ENCODE measurements around the gene SEMA6A. TPM values are rescaled to one million over a fixed set of nuclear protein-coding genes. Genes with fewer than 3 reads are reported as not detected.
A peak's percentile ranks its signal among the peaks of the same experiment; 100 is the strongest.

SEMA6A gene
- total RNA-seq, 1 experiment from 2014 or later, result 53.3 TPM

GRCh38 chr5:116562669-116563068 lies 12.0 kb downstream of the SEMA6A start:
- H3K27ac Mint-ChIP-seq (ENCODE audit: unreplicated experiment), result no peak overlapping the region
- no peak for DNase-seq
- H3K27me3 Mint-ChIP-seq (ENCODE audit: unreplicated experiment), result no peaks in the 10 kb centered on the region
- no TSS peak for BruUV-seq (replicated peaks)
- intact Hi-C loops (cut with micrococcal nuclease; ENCODE audit: unreplicated experiment), result no loop called here
- no peak for TF ChIP-seq CTCF (IDR thresholded peaks at IDR 0.05; ENCODE audit: unreplicated experiment)
- peaks cover 19% of the 10 kb centered on the region for H3K4me1 Mint-ChIP-seq (ENCODE audit: low read depth, unreplicated experiment)
- no peaks in the 10 kb centered on the region for H3K9me3 Mint-ChIP-seq (ENCODE audit: low read depth, unreplicated experiment)
- CTCF ChIA-PET, result no interaction called here
- H3K36me3 Mint-ChIP-seq (ENCODE audit: insufficient read depth, unreplicated experiment), result no peaks in the 10 kb centered on the region
- no peak overlapping the region for H3K4me3 Mint-ChIP-seq (ENCODE audit: low read depth, unreplicated experiment)

GRCh38 chr5:116561658-116562057 lies 13.0 kb downstream of the SEMA6A start:
- H3K4me3 Mint-ChIP-seq (ENCODE audit: low read depth, unreplicated experiment), result no peak overlapping the region
- H3K27me3 Mint-ChIP-seq (ENCODE audit: unreplicated experiment), result no peaks in the 10 kb centered on the region
- no peak for TF ChIP-seq CTCF (IDR thresholded peaks at IDR 0.05; ENCODE audit: unreplicated experiment)
- H3K36me3 Mint-ChIP-seq (ENCODE audit: insufficient read depth, unreplicated experiment), result no peaks in the 10 kb centered on the region
- CTCF ChIA-PET, result no interaction called here
- H3K4me1 Mint-ChIP-seq (ENCODE audit: low read depth, unreplicated experiment), result peaks cover 9% of the 10 kb centered on the region
- no peaks in the 10 kb centered on the region for H3K9me3 Mint-ChIP-seq (ENCODE audit: low read depth, unreplicated experiment)
- intact Hi-C loops (cut with micrococcal nuclease; ENCODE audit: unreplicated experiment), result no loop called here
- no TSS peak for BruUV-seq (replicated peaks)
- H3K27ac Mint-ChIP-seq (ENCODE audit: unreplicated experiment), result no peak overlapping the region
- no peak for DNase-seq

- intact Hi-C loops (cut with micrococcal nuclease; ENCODE audit: unreplicated experiment), result loop anchor here (5.0 kb wide), 1 partner anchor 422 kb away; no protein-coding TSS in a partner anchor
- CTCF ChIA-PET, result no interaction called here
- H3K27ac Mint-ChIP-seq (ENCODE audit: unreplicated experiment), result no peak overlapping the region
- H3K36me3 Mint-ChIP-seq (ENCODE audit: insufficient read depth, unreplicated experiment), result no peaks in the 10 kb centered on the region
- no peaks in the 10 kb centered on the region for H3K9me3 Mint-ChIP-seq (ENCODE audit: low read depth, unreplicated experiment)
- peaks cover 16% of the 10 kb centered on the region for H3K4me1 Mint-ChIP-seq (ENCODE audit: low read depth, unreplicated experiment)
- no peaks in the 10 kb centered on the region for H3K27me3 Mint-ChIP-seq (ENCODE audit: unreplicated experiment)
- TF ChIP-seq CTCF (IDR thresholded peaks at IDR 0.05; ENCODE audit: unreplicated experiment), result no peak
- H3K4me3 Mint-ChIP-seq (ENCODE audit: low read depth, unreplicated experiment), result no peak overlapping the region
- no peak for DNase-seq
- BruUV-seq (replicated peaks), result no TSS peak
Observed at GRCh38 chr5:116559673-116560164, 14.9 kb downstream of the SEMA6A start.

- H3K4me1 Mint-ChIP-seq (ENCODE audit: low read depth, unreplicated experiment), result peaks cover 16% of the 10 kb centered on the region
- H3K36me3 Mint-ChIP-seq (ENCODE audit: insufficient read depth, unreplicated experiment), result no peaks in the 10 kb centered on the region
- H3K27ac Mint-ChIP-seq (ENCODE audit: unreplicated experiment), result peak overlapping the region; percentile 26
- no peak for DNase-seq
- H3K27me3 Mint-ChIP-seq (ENCODE audit: unreplicated experiment), result no peaks in the 10 kb centered on the region
- no peak for TF ChIP-seq CTCF (IDR thresholded peaks at IDR 0.05; ENCODE audit: unreplicated experiment)
- BruUV-seq (replicated peaks), result no TSS peak
- CTCF ChIA-PET, result no interaction called here
- no peaks in the 10 kb centered on the region for H3K9me3 Mint-ChIP-seq (ENCODE audit: low read depth, unreplicated experiment)
- intact Hi-C loops (cut with micrococcal nuclease; ENCODE audit: unreplicated experiment), result loop anchor here (5.0 kb wide), 1 partner anchor 422 kb away; no protein-coding TSS in a partner anchor
- no peak overlapping the region for H3K4me3 Mint-ChIP-seq (ENCODE audit: low read depth, unreplicated experiment)
Observed at GRCh38 chr5:116559239-116559638, 15.4 kb downstream of the SEMA6A start.
